GM12891 (cell line): ENCODE results near the gene GJC1.

Experiments used
- PAX5 ChIP-seq: IDR thresholded peaks from 2 replicates; pipeline ENCODE4 v1.6.1; 2011; ENCODE audit warnings: low read length, moderate library complexity, mild to moderate bottlenecking; ENCODE audit not compliant: insufficient read depth, severe bottlenecking
- POLR2A ChIP-seq: IDR thresholded peaks from 2 replicates; pipeline ENCODE4 v1.6.1; 2011; ENCODE audit warnings: low read depth, low read length, control low read depth
- POLR2AphosphoS5 ChIP-seq: IDR thresholded peaks from 2 replicates; pipeline ENCODE4 v1.6.1; 2011; ENCODE audit warnings: low read depth, low read length, control low read depth
- POU2F2 ChIP-seq: IDR thresholded peaks from 2 replicates; pipeline ENCODE4 v1.6.1; 2011; ENCODE audit warnings: low read depth, mild to moderate bottlenecking, control low read depth, low read length, moderate library complexity
- SPI1 ChIP-seq: IDR thresholded peaks from 2 replicates; pipeline ENCODE4 v1.6.1; 2011; ENCODE audit warnings: low read depth, low read length, control low read depth
- TAF1 ChIP-seq: IDR thresholded peaks from 2 replicates; pipeline ENCODE4 v1.6.1; 2011; ENCODE audit warnings: low read depth, low read length, control low read depth

DNA sequence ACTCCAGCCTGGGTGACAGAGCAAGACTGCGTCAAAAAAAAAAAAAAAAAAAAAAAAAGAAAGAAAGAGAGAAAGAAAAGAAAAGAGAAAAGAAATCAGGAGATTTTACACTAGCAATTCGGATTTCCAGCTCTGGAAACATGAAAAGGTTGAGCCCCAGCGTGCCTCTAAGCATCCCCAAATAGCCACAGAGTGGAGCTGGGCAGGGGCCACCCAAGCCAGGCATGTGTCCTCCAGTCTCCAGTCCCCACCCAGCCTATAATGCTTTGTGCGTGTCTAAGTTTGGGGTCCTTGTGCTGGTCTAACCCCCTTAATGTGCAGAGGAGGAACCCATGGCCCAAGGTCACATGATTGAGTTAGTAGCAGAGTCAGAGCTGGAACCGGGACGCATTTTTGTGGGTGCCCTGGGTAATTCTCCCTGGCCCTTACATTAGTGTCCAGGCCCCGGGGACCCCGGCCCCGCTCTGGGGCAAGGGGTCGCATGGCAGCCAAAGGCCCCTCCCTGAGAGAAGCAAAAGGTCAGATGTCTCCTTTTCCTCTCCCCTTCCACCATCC is 51.4 kb downstream of the GJC1 start:
- TF ChIP-seq POLR2A: no peak
- TF ChIP-seq POLR2AphosphoS5: no peak
- TF ChIP-seq TAF1: no peak
- TF ChIP-seq POU2F2: no peak
- no peak for TF ChIP-seq PAX5
- no peak for TF ChIP-seq SPI1
